ENCODE data around the gene RBFOX1. TPM values are rescaled to one million over a fixed set of nuclear protein-coding genes. Genes with fewer than 3 reads are reported as not detected.

Gene RBFOX1
- total RNA-seq, 4 donors from 2014 or later, result 0.16 TPM; not detected in 3

DNA sequence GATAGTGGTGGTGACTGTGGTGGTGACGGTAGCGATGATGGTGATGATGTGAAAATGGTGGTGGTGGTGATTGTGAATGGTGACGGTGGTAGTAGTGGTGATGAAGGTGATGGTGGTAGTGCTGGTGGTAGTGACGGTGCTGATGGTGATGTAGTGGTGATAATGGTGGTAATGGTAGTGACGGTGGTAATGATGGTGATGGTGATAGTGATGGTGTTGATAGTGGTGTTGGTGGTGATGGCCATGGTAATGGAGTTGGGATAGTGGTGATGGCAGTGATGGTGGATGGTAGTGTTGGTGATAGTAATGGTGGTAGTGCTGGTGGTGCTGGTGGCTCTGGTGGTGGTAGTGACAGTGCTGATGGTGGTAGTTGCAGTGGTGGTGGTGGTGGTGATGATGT lies 14.7 kb upstream of the RBFOX1 start:
- no peak for TF ChIP-seq CTCF (IDR thresholded peaks at IDR 0.05; ENCODE audit: low read depth)

DNA sequence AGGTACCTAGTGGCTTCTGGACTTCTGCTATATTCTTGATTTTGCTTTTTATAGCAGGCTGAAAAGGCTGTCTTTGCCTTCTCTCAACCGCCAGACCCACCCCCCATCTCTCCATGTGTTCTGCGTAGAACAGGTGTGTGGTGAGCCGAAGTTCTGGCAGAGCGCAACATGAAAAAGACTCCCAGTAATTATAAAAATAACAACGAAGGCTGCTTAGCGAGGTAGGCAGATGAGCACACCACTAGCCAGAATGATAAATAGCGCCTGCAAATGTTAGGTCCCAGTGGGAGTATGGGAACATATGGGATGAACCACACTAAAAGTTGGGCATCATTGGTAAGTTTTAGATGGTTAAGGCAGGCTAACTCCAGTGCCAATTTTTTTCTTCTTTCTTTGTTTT lies 14.0 kb upstream of the RBFOX1 start:
- no peak for TF ChIP-seq CTCF (IDR thresholded peaks at IDR 0.05; ENCODE audit: low read depth)

- TF ChIP-seq CTCF (IDR thresholded peaks at IDR 0.05; ENCODE audit: low read depth), result no peak
These were observed 13.1 kb upstream of the RBFOX1 start for GRCh38 chr16:7319514-7319913.

DNA sequence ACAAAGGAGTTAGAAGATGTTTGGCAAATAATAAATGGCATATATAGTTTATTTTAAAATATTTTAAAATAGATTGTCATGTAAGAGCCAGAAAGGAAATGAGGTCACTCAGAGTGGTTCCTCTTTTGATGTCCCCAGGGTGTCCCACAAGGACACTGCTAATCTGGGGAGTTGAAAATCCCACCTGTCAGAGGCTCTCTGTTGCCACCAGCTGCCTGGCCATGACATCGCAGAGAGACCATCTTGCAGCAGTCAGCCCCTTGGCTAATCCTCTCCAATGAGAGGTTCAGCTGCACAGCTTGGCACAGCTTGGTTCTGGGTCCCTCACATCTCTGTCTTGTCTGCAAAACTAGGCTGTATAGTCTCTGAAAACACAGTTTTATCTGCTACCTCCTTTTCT lies 11.0 kb upstream of the RBFOX1 start:
- TF ChIP-seq CTCF (IDR thresholded peaks at IDR 0.05; ENCODE audit: low read depth), result no peak

DNA sequence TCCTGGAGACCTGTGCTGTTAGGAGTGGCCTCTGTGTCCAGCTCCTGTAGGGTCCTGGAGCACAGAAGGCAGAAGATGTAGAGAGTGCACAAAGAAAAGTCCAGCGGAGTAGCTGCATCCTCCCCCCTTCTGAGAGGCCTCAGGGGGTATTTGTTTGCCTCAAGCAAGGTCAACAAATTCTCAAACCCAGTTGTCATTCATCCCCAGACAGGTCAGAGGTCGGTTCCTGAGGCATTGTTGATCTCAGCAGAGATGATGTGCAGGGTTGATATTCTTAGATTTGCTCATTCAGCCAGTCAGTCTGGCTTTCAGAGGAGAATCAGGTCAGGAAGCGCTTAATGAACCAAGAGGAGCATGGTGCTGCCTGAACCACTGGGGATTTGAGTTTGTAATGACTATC lies 8.3 kb upstream of the RBFOX1 start:
- TF ChIP-seq CTCF (IDR thresholded peaks at IDR 0.05; ENCODE audit: low read depth), result no peak

DNA sequence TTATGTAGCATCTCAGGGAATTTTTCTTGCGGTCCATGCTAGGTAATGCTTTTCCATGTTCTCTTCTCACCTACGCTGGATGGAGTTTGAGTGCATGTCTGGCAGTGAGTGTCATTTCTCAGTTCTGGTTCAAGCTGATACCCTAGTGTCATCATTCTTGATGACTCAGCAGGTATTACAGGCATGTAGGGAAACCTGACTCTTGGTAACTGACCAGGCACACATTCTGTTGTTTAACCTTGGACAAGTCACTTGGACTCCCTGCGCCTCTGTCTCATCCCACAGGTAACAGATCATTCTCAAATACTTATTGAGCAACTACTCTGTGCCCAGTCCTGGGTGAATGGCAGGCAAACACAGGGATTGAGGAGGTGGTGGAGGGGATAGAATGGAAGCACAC lies 6.8 kb upstream of the RBFOX1 start:
- TF ChIP-seq CTCF (IDR thresholded peaks at IDR 0.05; ENCODE audit: low read depth), result no peak

DNA sequence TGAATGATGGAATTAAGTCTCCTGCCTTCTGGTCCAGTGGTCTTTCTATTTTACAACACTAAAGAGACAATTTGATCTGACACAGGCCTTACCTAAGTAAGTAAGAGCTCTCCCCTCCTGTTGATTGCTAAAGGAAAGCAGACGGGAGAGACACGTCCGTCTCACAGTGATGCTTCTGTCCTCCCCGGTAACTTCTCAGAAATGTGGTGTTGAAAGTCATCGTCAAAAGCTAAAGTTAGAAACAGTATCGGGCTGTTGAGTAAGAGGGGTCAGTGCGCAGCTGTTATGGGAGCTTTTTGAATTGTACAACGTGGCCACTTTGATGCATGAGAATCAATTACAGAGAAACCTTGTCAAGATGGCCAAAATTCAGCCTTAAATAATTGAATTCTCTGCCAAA lies 1.9 kb upstream of the RBFOX1 start:
- no peak for TF ChIP-seq CTCF (IDR thresholded peaks at IDR 0.05; ENCODE audit: low read depth)

DNA sequence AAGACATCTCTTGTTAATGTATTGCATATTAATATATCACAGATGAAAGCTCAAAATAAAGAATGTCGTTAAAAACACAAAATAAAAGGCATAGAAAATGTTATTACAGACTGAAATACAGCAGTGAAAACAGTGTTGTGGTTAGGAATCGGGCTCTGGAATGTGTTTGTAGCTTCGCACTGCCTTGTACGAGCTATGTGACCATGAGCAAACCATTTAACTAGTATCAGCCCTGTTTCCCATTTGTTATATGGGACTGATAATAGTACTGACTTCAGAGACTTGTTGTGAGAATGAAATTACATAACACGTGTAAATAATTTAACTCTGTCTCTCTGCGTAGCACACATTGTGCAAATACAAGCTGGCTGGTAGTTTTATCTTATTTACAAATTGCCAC lies 648 bp upstream of the RBFOX1 start:
- TF ChIP-seq CTCF (IDR thresholded peaks at IDR 0.05; ENCODE audit: low read depth), result no peak

All from subcutaneous adipose tissue (tissue), 4 donors.